Upper lobe of right lung (tissue), 1 donor: Measurements from ENCODE around the gene SLC4A8. TPM values are rescaled to one million over a fixed set of nuclear protein-coding genes. Genes with fewer than 3 reads are reported as not detected.
A peak's percentile ranks its signal among the peaks of the same experiment; 100 is the strongest.

ENCODE experiments used
- ATAC-seq: fragments of 200-7000 bp; cut with Tn5 transposase; one replicate; pipeline ENCODE4 v1.9.1; 2020; ENCODE audit warnings: mild to moderate bottlenecking, moderate library complexity
- DNase-seq: peaks from one replicate; pipeline ENCODE4 v3.0.0-alpha.2; 2020
- H3K27ac ChIP-seq: fragments of 200-600 bp; one replicate; pipeline ENCODE4 v1.8.0; 2022
- H3K27me3 ChIP-seq: fragments of 200-600 bp; one replicate; pipeline ENCODE4 v1.8.0; 2022; ENCODE audit warnings: mild to moderate bottlenecking
- H3K36me3 ChIP-seq: fragments of 200-600 bp; one replicate; pipeline ENCODE4 v1.8.0; 2022
- H3K4me1 ChIP-seq: fragments of 200-600 bp; one replicate; pipeline ENCODE4 v1.8.0; 2022
- H3K4me3 ChIP-seq: fragments of 200-600 bp; one replicate; pipeline ENCODE4 v1.8.0; 2022; ENCODE audit warnings: mild to moderate bottlenecking
- H3K9me3 ChIP-seq: fragments of 200-600 bp; one replicate; pipeline ENCODE4 v1.8.0; 2022
- intact Hi-C: fragments of 100-400 bp; cut with DNase I; formaldehyde crosslinking; loops from one replicate; pipeline ENCODE4 v1.11.0; 2022
- total RNA-seq: library from RNA; stranded (reverse); fragmentation: NEBNext Ultra II Directional; extraction: Animal tissue kit (Norgen Biotek cat#: 25700); gene quantifications from one replicate; pipeline ENCODE4 v1.2.1, GENCODE V29; 2021
- TF ChIP-seq, protein P1 (sequence below): fragments of 200-600 bp; IDR thresholded peaks from one replicate; pipeline ENCODE4 v1.8.0; 2022; ENCODE audit warnings: antibody characterized with exemption
- donor health status: DM: no; HTN: yes; CAD: no; lungs with severe emphysema.

Gene SLC4A8
- total RNA-seq, 1 donor from 2014 or later: 2.5 TPM

- Histone ChIP-seq H3K27me3 (no peaks in the 10 kb centered on the region), H3K4me1 (peaks cover 4% of the 10 kb centered on the region), H3K27ac (no peak overlapping the region), H3K9me3 (no peaks in the 10 kb centered on the region), H3K36me3 (no peaks in the 10 kb centered on the region), H3K4me3 (no peak overlapping the region)
- TF ChIP-seq, protein P1, sequence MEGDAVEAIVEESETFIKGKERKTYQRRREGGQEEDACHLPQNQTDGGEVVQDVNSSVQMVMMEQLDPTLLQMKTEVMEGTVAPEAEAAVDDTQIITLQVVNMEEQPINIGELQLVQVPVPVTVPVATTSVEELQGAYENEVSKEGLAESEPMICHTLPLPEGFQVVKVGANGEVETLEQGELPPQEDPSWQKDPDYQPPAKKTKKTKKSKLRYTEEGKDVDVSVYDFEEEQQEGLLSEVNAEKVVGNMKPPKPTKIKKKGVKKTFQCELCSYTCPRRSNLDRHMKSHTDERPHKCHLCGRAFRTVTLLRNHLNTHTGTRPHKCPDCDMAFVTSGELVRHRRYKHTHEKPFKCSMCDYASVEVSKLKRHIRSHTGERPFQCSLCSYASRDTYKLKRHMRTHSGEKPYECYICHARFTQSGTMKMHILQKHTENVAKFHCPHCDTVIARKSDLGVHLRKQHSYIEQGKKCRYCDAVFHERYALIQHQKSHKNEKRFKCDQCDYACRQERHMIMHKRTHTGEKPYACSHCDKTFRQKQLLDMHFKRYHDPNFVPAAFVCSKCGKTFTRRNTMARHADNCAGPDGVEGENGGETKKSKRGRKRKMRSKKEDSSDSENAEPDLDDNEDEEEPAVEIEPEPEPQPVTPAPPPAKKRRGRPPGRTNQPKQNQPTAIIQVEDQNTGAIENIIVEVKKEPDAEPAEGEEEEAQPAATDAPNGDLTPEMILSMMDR: no peak
- ATAC-seq (no peak), DNase-seq (no peak)
- intact Hi-C loops: loop anchor here (10.0 kb wide), 1 partner anchor 107 kb away; the partner anchor contains the start of gene SLC4A8
Measured at GRCh38 chr12:51531284-51531977, 106.8 kb downstream of the SLC4A8 start.

GRCh38 chr12:51531978-51532497, 107.4 kb downstream of the SLC4A8 start:
- peaks cover 4% of the 10 kb centered on the region for H3K4me1 ChIP-seq
- H3K27ac ChIP-seq: no peak overlapping the region
- H3K36me3 ChIP-seq: no peaks in the 10 kb centered on the region
- H3K27me3 ChIP-seq: peaks cover 5% of the 10 kb centered on the region
- TF ChIP-seq, protein P1: peak; percentile 90
- no peak overlapping the region for H3K4me3 ChIP-seq
- peak; percentile 76 for DNase-seq
- intact Hi-C loops: loop anchor here (10.0 kb wide), 1 partner anchor 107 kb away; the partner anchor contains the start of gene SLC4A8
- H3K9me3 ChIP-seq: no peaks in the 10 kb centered on the region
- peak; percentile 95 for ATAC-seq

- intact Hi-C loops: loop anchor here (10.0 kb wide), 1 partner anchor 109 kb away; the partner anchor contains the start of gene SLC4A8
- no peak for DNase-seq
- H3K4me3 ChIP-seq: no peak overlapping the region
- H3K9me3 ChIP-seq: no peaks in the 10 kb centered on the region
- peaks cover 10% of the 10 kb centered on the region for H3K27me3 ChIP-seq
- no peak for ATAC-seq
- H3K27ac ChIP-seq: no peak overlapping the region
- no peaks in the 10 kb centered on the region for H3K36me3 ChIP-seq
- peaks cover 4% of the 10 kb centered on the region for H3K4me1 ChIP-seq
- TF ChIP-seq, protein P1: no peak
Measured at GRCh38 chr12:51533799-51534198, 109.2 kb downstream of the SLC4A8 start.

DNA sequence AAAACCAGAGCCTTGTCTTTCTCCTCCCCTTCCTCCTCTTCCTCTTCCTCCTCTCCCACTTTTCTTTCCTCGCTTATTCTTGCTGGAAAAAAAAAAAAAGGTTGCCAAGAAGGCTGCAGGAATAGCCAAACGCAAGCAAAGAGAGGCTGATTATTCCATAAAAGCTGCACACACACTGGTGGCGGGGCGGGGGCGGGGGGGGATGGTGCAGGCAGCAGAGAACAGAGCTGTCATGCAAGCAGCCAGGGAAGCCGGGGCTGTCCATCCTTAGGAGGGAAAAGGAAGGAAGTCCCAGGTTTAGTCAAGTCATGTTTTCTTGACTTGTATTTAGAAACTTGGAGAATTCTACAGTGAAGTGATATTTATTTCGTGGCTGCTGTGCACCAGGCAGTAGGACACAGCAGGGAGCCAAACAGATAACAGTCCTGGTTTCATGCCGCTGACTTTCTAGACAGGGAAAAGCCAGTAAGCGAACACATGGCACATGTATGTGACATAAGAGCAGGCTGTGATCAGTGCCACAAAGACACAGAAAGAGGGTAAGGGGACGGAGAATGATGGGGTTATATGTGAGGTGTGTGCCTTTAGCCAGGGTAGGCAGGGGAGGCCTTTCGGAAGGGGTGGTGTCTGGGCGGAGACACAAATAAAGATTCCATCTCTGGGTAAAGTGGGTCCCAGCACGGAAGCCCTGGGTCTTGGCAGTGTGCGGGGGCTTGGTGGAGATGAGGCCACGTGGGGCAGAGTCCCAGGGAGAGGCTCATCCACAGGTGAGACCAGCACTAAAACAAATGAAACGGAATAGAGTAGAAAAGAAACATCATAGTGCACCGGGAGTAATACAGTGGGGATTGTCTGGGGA, 109.8 kb downstream of the SLC4A8 start:
- TF ChIP-seq, protein P1: no peak
- intact Hi-C loops: loop anchor here (10.0 kb wide), 1 partner anchor 110 kb away; the partner anchor contains the start of gene SLC4A8
- no peak for ATAC-seq

GRCh38 chr12:51536159-51536558, 111.5 kb downstream of the SLC4A8 start:
- TF ChIP-seq, protein P1: no peak
- H3K27me3 ChIP-seq: peaks cover 10% of the 10 kb centered on the region

More for the DNA sequence above, 109.8 kb downstream of the SLC4A8 start:
- no peak overlapping the region for H3K27ac ChIP-seq
- DNase-seq: no peak
- peaks cover 4% of the 10 kb centered on the region for H3K4me1 ChIP-seq
- H3K36me3 ChIP-seq: no peaks in the 10 kb centered on the region
- peaks cover 10% of the 10 kb centered on the region for H3K27me3 ChIP-seq
- H3K4me3 ChIP-seq: no peak overlapping the region
- H3K9me3 ChIP-seq: no peaks in the 10 kb centered on the region

More at GRCh38 chr12:51536159-51536558, 111.5 kb downstream of the SLC4A8 start:
- DNase-seq: no peak
- no peak for ATAC-seq
- Histone ChIP-seq H3K4me1 (peaks cover 4% of the 10 kb centered on the region), H3K9me3 (no peaks in the 10 kb centered on the region), H3K27ac (no peak overlapping the region), H3K4me3 (no peak overlapping the region), H3K36me3 (no peaks in the 10 kb centered on the region)
- intact Hi-C loops: loop anchor here (10.0 kb wide), 1 partner anchor 111 kb away; the partner anchor contains the start of gene SLC4A8
